WTC11 (cell line): Measurements from ENCODE around the gene INHA.

Source experiments
- ATF3 ChIP-seq: sonication (generic); formaldehyde crosslinking; conservative IDR thresholded peaks from 2 replicates; pipeline ENCODE4 v1.8.1; 2022; ENCODE audit warnings: mild to moderate bottlenecking, missing genetic modification reagents
- GRHL2 ChIP-seq: fragments of 250-450 bp; sonication (Bioruptor Pico); IDR thresholded peaks from 2 replicates; pipeline ENCODE4 v1.8.0; 2022; ENCODE audit warnings: mild to moderate bottlenecking, moderate library complexity; ENCODE audit not compliant: insufficient replicate concordance, severe bottlenecking
- HMGXB4 ChIP-seq: sonication (generic); formaldehyde crosslinking; IDR thresholded peaks from 2 replicates; pipeline ENCODE4 v1.8.1; 2023; ENCODE audit warnings: mild to moderate bottlenecking, moderate library complexity, missing genetic modification reagents
- MAX ChIP-seq: sonication (generic); formaldehyde crosslinking; IDR thresholded peaks from 2 replicates; pipeline ENCODE4 v1.8.0; 2022; ENCODE audit warnings: mild to moderate bottlenecking, missing genetic modification reagents
- RELA ChIP-seq: sonication (generic); formaldehyde crosslinking; IDR thresholded peaks from 2 replicates; pipeline ENCODE4 v1.8.1; 2022; ENCODE audit warnings: missing genetic modification reagents, mild to moderate bottlenecking, borderline replicate concordance
- ZNF263 ChIP-seq: sonication (generic); formaldehyde crosslinking; IDR thresholded peaks from 2 replicates; pipeline ENCODE4 v1.8.1; 2022; ENCODE audit warnings: low read depth, mild to moderate bottlenecking, moderate library complexity, missing genetic modification reagents
- ZNF416 ChIP-seq: fragments of 250-450 bp; sonication (Bioruptor Pico); IDR thresholded peaks from 2 replicates; pipeline ENCODE4 v1.9.0; 2021; ENCODE audit warnings: mild to moderate bottlenecking, inconsistent platforms
- ZNF512 ChIP-seq: sonication (generic); formaldehyde crosslinking; IDR thresholded peaks from 2 replicates; pipeline ENCODE4 v1.8.1; 2022; ENCODE audit warnings: missing genetic modification reagents, borderline replicate concordance
- TF ChIP-seq, protein P1 (sequence below): sonication (generic); formaldehyde crosslinking; IDR thresholded peaks from 2 replicates; pipeline ENCODE4 v1.8.1; 2023; ENCODE audit warnings: mild to moderate bottlenecking, missing genetic modification reagents, moderate library complexity
- TF ChIP-seq, protein P2 (sequence below): fragments of 200-600 bp; IDR thresholded peaks from 2 replicates; pipeline ENCODE4 v1.8.0; 2022; ENCODE audit warnings: antibody characterized with exemption
- TF ChIP-seq, protein P3 (sequence below): sonication (generic); formaldehyde crosslinking; IDR thresholded peaks from 2 replicates; pipeline ENCODE4 v1.8.0; 2023; ENCODE audit warnings: missing genetic modification reagents

GRCh38 chr2:219611306-219611705, 39.2 kb downstream of the INHA start:
- TF ChIP-seq, protein P1, sequence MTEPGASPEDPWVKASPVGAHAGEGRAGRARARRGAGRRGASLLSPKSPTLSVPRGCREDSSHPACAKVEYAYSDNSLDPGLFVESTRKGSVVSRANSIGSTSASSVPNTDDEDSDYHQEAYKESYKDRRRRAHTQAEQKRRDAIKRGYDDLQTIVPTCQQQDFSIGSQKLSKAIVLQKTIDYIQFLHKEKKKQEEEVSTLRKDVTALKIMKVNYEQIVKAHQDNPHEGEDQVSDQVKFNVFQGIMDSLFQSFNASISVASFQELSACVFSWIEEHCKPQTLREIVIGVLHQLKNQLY (CRISPR knock-in tag), result no peak
- no peak for TF ChIP-seq ZNF416 (CRISPR knock-in tag)
- no peak for TF ChIP-seq GRHL2
- TF ChIP-seq, protein P2, sequence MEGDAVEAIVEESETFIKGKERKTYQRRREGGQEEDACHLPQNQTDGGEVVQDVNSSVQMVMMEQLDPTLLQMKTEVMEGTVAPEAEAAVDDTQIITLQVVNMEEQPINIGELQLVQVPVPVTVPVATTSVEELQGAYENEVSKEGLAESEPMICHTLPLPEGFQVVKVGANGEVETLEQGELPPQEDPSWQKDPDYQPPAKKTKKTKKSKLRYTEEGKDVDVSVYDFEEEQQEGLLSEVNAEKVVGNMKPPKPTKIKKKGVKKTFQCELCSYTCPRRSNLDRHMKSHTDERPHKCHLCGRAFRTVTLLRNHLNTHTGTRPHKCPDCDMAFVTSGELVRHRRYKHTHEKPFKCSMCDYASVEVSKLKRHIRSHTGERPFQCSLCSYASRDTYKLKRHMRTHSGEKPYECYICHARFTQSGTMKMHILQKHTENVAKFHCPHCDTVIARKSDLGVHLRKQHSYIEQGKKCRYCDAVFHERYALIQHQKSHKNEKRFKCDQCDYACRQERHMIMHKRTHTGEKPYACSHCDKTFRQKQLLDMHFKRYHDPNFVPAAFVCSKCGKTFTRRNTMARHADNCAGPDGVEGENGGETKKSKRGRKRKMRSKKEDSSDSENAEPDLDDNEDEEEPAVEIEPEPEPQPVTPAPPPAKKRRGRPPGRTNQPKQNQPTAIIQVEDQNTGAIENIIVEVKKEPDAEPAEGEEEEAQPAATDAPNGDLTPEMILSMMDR, result no peak
- TF ChIP-seq ZNF512 (CRISPR knock-in tag), result no peak
- no peak for TF ChIP-seq MAX (CRISPR knock-in tag)
- no peak for TF ChIP-seq HMGXB4 (CRISPR knock-in tag)
- no peak for TF ChIP-seq ZNF263
- no peak for TF ChIP-seq ATF3 (CRISPR knock-in tag)
- TF ChIP-seq, protein P3, sequence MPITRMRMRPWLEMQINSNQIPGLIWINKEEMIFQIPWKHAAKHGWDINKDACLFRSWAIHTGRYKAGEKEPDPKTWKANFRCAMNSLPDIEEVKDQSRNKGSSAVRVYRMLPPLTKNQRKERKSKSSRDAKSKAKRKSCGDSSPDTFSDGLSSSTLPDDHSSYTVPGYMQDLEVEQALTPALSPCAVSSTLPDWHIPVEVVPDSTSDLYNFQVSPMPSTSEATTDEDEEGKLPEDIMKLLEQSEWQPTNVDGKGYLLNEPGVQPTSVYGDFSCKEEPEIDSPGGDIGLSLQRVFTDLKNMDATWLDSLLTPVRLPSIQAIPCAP (CRISPR knock-in tag), result no peak
- TF ChIP-seq RELA (CRISPR knock-in tag), result no peak
